GM12891 (cell line): ENCODE results near the gene KCNJ14.

Experiments used
- POLR2A ChIP-seq: IDR thresholded peaks from 2 replicates; pipeline ENCODE4 v1.6.1; 2011; ENCODE audit warnings: low read depth, low read length, control low read depth
- POLR2AphosphoS5 ChIP-seq: IDR thresholded peaks from 2 replicates; pipeline ENCODE4 v1.6.1; 2011; ENCODE audit warnings: low read depth, low read length, control low read depth
- POU2F2 ChIP-seq: IDR thresholded peaks from 2 replicates; pipeline ENCODE4 v1.6.1; 2011; ENCODE audit warnings: low read depth, mild to moderate bottlenecking, control low read depth, low read length, moderate library complexity
- SPI1 ChIP-seq: IDR thresholded peaks from 2 replicates; pipeline ENCODE4 v1.6.1; 2011; ENCODE audit warnings: low read depth, low read length, control low read depth
- TAF1 ChIP-seq: IDR thresholded peaks from 2 replicates; pipeline ENCODE4 v1.6.1; 2011; ENCODE audit warnings: low read depth, low read length, control low read depth

GRCh38 chr19:48496959-48497727 is 41.8 kb downstream of the KCNJ14 start:
- TF ChIP-seq TAF1: no peak
- TF ChIP-seq POLR2AphosphoS5: no peak
- no peak for TF ChIP-seq POLR2A
- no peak for TF ChIP-seq SPI1
- TF ChIP-seq POU2F2: no peak
